Activated CD8-positive, alpha-beta memory T cell treated with anti-CD3 and anti-CD28 coated beads for 1 hour (primary cell): ENCODE measurements around the gene EPSTI1.
"Not testable (repeated sequence)": the region's sequence is repeated elsewhere in the genome, so short reads cannot be mapped to it uniquely, and the experiment has no call there.

Experiments used
- DNase-seq, 2 donors: peaks; one replicate each; pipeline ENCODE4 v3.0.0-alpha.2; 2020; ENCODE audit warnings: low read depth in 1 of 2; ENCODE audit errors: extremely low read depth in 1 of 2

Gene EPSTI1, protein sequence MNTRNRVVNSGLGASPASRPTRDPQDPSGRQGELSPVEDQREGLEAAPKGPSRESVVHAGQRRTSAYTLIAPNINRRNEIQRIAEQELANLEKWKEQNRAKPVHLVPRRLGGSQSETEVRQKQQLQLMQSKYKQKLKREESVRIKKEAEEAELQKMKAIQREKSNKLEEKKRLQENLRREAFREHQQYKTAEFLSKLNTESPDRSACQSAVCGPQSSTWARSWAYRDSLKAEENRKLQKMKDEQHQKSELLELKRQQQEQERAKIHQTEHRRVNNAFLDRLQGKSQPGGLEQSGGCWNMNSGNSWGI

DNA sequence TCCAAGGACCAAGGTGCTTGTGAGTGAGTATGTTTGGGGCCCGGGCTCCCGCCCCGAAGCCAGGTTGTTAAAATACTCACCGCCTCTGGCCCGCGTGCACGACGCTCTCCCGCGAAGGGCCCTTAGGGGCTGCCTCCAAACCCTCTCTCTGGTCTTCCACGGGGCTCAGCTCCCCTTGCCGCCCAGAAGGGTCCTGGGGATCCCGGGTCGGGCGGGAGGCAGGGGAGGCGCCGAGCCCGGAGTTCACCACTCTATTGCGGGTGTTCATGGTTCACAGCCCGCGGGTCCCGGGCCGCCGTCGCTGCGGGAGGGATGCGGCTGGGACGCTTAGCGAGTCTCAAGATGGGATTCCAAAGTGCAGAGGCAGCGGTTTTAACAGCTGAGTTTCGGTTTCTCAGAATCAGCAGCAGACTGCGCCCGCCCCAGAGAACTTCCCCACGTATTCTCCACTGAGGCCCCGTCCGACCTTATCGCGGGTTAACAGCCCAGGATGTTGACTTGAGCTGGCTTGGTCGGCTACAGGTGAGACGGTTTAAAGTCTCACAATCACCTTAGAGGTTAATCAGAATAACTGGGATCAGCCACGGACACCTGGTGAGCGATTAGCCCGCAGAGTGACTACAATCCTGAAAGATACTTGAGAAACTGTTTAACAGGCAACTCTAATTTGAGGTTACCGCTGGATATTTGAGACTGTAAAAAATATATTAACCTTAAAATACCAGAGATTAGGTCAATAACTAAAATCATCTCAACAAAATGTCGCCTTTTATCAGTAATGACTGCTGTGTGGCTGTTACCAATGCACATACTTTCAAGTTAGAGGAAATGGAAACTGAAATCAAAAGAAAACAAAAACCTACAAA is at the start of gene EPSTI1:
TSS of gene EPSTI1 (minus strand) at position 344 of the 866 bp plus-strand sequence. CDS start at position 268, 76 bp downstream.
- DNase-seq = peak; percentile 21 to 60

DNA sequence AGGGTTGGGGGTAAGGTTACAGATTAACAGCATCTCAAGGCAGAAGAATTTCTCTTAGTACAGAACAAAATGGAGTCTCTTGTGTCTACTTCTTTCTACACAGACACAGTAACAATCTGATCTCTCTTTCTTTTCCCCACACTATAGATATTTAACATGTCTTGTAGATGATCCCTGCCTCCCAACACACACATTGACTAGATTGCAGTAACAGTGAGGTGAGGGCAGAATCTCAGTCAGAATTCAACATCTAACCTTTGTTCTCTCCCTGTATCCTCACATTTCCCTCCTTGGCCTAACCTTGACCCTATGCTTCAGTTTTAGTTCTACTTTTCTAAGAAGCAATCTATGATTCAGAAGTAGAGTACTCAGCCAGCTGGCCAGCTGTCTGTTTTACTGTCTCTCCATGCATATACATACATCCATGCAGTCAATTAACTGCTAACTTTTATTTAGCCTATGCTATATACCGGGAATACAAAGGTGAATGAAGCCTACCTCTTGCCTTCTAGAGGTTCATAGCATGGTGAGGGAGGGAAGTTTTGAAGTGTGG is 49.4 kb upstream of the EPSTI1 start:
- no peak for DNase-seq

DNA sequence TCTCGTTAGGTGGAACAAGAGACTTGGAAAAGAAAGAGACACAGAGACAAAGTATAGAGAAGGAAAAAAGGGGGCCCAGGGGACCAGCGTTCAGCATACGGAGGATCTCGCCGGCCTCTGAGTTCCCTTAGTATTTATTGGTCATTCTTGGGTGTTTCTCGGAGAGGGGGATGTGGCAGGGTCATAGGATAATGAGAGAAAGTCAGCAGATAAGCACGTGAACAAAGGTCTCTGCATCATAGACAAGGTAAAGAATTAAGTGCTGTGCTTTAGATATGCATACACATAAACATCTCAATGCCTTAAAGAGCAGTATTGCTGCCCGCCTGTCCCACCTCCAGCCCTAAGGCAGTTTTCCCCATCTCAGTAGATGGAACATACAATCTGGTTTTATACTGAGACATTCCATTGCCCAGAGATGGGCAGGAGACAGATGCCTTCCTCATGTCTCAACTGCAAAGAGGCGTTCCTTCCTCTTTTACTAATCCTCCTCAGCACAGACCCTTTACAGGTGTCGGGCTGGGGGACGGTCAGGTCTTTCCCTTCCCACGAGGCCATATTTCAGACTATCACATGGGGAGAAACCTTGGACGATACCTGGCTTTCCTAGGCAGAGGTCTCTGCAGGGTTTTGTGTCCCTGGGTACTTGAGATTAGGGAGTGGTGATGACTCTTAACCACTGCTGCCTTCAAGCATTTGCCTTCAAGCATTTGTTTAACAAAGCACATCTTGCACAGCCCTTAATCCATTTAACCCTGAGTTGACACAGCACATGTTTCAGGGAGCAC is 48.7 kb upstream of the EPSTI1 start:
- not testable (repeated sequence) for DNase-seq

DNA sequence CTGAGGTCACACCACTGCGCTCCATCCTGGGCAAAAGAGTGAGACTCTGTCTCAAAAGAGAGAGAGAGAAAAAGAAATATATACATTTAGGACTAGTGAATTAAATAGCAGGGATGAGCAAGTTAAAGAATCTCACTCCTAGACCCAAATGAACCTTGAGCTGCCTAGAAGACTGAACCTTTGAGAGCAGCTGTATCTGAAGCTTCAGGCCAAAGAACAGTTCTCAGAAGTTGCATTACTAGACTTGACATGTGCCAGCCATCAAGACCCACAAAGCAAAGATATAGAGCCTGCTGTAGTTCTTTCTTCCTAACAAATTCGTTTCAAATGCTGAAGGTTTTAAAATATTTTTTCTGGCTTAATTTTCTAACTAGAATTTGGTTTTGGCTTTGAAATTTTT is 47.9 kb upstream of the EPSTI1 start:
- no peak for DNase-seq

DNA sequence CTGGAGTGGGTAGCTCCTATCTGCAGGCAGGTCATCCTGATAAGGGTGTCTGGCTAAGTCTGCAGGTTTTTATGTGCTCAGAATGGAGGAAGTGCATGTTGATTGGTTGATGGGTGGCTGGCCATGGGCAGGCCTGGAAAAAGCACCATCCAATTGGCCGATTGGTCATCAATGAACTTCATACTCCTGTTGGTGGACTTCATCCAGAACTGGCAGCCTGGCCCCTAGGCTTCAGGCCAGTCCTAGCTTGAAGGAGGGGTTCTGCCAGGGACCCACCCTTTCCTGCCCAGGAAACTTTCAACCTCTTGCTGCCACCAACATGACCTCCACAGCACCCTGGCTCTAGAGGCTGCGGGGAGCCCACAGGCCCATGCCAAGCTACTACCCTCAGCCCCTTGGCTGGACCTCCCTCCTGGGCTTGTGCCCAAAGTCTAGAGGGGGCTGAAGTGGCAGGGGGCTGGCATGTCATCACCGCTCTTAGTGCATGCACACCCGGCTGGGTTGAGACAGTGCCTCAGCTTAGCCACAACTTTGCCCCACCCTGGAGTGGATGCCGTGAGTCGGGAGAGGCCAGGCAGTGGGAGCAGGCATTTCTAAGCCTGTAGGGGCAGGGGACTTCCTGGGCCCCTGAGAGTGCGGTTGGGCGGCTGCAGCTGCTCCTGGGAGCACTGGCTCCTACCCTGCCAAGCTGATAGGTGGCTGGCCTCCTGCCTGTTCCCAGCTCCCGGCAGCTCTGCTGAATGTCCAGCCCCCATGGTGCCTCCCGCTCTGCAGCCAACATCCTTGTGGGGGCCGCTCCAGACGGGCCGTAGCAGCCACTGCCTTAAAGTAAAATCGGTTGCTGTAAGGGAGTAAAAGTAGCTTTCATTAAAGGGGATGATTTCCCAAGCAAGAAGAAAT is 44.6 kb upstream of the EPSTI1 start:
- DNase-seq = no peak

DNA sequence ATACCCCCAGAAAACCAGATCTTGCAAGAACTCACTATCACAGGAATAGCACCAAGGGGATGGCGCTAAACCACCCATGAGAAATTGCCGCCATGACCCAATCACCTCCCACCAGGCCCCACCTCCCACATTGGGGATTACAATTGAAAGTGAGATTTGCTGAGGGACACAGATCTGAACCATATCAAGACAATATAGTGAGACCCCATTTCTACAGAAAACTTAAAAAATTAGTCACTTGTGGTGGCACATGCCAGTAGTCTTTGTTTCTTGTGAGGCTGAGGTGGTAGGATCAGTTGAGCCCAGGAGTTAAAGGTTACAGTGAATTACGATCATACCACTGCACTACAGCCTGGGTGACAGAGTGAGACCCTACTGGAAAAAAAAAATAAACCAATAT is 41.0 kb upstream of the EPSTI1 start:
- no peak for DNase-seq

DNA sequence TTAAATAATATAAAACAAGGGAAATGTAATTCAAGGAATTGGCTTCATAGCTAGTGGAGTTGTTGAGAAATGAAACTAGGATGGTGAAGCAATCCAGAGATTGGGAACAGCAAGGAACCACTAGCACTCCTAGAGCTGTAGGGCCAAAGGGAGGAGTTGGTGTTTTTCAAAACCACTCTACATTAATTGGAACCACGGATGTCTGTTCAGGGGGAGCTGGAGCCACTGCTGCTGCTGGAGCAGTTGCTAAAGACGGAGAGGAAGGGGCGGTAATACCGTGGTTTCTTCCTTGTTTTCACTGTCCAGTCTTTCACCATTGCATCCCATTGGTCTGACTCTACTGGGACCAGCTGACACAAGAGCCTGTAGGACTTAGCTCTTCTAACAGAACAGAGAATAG is 39.8 kb upstream of the EPSTI1 start:
- no peak for DNase-seq

DNA sequence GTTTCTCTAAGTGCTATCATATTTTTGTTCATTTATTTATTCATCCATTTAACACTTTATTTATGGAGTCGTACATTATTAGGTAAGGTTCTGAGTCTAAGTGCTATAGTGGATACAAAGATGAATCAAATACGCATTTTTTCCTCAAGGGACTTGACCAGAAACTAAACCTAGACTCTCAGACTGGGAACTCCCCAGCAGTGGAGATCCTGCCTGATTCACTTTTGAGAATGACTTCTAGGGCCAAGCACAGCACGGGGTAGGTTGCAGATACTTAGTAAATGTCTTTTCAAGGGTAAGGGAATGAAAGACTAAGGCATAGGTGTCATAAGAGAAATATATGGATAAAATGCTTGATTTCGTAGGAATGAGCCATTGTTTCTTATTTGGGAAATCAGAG is 38.5 kb upstream of the EPSTI1 start:
- no peak for DNase-seq

DNA sequence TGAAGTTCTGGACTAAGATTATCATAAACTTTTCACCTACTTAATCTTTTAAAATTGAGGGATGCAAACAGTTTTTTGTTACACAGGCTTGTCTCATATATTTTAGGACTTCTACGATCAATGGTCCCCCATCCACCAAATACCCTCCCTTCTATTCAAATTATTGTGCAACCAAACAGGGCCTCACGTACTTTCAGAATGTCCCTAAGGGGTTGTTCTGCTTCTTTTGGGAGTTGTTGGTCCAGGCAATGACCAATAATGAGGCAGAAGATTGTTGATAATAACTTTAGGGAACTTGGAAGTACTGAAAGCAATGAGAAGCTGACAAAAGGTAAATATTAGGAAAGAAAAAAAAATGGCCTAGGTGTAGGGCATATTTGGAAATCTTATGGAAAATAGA is 34.2 kb upstream of the EPSTI1 start:
- no peak for DNase-seq

DNA sequence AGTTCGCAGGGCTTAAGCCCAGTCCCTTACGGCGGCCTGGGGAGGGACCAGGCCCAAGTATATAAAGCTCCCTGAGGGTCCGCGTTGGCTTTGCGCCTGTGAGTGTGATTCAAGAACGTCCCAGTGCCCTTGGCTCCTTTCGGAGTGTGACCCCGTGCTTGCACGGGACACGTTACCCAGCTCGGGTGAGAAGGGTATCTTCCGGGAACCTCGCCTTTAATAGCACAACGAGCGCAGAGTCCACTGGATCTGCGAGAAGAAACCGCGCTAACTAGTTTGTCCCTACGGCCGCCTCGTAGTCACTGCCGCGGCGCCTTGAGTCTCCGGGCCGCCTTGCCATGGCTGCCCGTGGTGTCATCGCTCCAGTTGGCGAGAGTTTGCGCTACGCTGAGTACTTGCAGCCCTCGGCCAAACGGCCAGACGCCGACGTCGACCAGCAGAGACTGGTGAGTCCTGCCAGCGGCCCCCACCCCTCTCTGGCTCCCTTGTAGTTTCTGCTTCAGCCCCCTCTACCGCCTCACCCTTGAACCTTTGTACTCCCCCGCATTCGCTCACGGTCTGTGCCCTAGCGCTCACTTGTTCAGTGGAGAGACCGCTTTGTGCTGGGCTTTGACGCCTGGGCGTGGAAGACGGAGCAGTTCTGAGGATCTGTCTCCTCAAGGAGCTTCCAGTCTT is 31.4 kb upstream of the EPSTI1 start, which contains the start of gene DNAJC15:
TSS of gene DNAJC15 (plus strand) at position 298 of the 675 bp plus-strand sequence. CDS start at position 339, 41 bp downstream.
- peak; percentile 60 to 65 for DNase-seq

DNA sequence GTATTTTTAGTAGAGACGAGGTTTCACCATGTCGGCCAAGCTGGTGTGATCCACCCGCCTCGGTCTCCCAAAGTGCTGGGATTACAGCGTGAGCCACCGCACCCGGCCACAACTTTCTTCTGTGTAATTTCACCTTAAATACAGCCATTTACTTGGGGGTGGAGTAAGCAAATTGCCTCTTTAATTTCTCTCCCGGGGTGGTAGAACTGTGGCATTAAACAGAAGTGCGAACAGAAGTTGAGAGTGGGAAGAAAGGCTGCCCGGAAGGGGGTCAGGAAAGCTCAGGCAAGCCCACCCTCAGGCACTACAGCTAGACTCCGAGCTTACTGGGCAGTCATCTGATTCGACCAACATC is 30.9 kb upstream of the EPSTI1 start:
- no peak for DNase-seq

DNA sequence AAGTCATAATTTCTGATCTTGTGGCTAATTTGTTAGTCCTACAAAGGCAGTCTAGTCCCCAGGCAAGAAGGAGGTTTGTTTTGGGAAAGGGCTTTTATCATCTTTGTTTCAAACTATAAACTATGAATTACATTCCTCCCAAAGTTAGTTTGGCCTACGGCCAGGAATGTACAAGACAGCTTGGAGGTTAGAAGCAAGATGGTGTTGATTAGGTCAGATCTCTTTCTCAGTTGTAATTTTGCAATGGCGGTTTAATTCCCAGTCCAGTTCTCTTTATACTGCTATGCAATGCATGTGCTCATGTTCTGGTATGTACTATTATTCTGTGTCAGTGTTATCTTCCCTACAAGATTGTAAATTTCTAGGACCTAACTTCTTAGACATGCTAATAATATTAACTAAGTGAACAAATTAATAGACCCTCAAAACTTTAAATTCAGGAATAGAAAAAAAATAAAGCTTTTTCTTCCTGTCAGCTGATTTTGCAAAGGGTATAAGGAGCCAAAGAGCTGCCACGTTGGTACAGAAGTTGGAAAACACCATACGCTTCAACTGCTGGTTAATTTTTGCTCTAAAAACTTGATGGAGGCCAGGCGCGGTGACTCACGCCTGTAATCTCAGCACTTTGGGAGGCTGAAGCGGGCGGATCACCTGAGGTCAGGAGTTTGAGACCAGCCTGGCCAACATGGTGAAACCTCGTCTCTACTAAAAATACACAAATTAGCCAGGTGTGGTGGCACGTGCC is 30.1 kb upstream of the EPSTI1 start:
- no peak for DNase-seq

DNA sequence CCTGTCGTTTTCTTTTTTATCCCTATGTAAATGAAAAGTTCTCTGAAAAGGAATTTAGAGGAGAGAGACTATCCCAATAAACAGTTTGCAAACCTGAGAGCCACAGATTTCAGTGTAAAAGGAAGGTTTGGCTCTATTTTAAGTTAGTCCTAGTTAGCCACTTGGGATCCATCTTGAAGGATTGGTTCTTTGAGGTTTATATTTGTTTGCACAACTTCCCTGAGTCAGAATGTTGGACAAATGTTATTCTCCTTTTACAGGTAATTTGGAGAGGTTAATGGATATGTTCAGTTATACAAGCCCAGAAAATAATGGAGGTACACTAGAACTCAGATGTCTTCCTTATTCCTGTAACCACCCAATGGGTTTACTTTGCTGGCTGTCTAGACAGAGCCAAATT is 28.8 kb upstream of the EPSTI1 start:
- DNase-seq = no peak

DNA sequence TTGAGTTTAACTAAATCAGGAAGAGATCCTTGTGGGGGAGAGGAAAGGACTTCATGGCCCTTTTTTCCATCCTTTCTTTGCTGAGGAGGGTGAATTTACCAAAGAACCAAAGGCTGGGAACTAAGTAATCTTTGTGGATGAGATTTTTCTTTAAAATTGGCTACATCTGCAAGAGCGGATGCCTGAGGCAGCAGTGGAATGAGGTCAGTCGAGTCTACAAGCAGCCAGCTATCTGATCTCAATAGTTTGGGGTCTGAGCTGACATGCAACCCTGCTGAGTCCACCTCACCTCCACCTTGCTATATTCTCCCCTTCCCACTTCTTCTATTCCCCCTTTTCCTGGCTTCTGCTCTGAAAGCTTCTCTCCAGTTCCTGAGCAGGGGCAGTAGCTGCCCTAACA is 27.8 kb upstream of the EPSTI1 start:
- DNase-seq = no peak

DNA sequence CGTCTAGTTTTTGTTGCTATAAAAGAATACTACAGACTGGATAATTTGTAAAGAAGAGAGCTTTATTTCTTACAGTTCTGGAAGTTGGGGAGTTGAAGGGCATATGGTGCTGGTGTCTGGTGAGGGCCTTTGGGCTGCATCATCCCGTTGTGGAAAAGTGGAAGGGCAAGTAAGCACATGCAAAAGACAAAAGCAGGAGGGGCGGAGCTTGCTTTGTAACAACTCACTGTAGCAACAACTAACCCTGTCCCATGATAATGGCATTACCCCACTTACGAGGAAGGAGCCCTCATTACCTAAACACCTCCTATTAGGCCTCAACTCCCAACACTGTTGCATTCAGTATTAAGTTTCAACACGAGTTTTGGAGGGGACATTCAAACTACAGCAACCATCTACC is 24.2 kb upstream of the EPSTI1 start:
- DNase-seq = no peak

DNA sequence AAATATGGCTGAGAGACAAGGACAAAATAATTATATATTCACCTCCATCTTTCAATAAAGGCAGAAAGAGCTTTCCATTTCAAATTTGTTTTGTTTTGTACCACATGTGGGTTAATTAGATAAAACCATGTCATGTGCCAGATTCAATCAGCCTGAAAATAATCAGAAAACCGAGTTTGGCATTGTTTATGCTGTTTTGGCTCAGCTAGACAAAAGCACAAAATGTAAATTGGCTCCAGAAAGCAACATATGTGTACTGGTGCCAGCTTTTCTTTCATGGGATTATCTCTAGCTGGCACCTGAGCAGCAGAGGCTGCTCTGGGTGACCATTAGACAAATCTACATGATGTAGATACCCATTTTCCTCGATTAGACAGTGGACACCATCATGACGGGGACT is 22.1 kb upstream of the EPSTI1 start:
- no peak for DNase-seq

DNA sequence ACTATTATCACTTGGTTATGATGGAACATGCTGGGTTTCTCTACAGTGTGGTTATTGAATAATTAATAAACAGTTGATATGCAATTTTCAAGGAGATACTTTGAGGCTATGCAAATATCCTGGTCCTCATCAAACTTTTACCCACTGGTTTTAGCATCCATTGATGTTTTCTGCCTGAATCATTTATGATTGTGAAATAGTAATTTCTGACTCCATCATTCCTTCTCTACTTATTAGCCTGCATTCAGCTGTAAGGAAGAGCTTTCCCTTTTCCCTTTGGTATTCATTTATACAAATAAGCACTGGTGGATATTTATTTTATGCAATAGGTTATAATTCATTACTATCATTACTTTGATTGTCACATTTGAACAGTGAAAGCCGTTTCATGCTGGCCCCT is 17.5 kb upstream of the EPSTI1 start:
- no peak for DNase-seq

DNA sequence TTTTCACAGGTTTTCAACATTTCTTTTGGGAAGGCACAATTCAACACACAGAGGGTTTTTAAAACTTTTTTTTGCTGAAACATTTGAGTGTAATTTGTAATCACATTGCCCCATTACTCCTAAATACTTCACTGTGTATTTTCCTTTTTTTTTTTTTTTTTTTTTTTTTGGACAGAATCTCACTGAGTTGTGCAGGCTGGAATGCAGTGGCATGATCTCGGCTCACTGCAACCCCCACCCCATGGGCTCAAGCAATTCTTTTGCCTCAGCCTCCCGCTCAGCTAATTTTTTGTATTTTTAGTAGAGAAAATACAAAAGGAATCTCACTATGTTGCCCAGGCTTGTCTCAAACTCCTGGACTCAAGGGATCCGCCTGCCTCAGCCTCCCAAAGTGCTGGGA is 16.6 kb upstream of the EPSTI1 start:
- DNase-seq = no peak
